Measurements from ENCODE around the gene TBC1D7.
A peak's percentile ranks its signal among the peaks of the same experiment; 100 is the strongest.

The TBC1D7 gene

GRCh38 chr6:13328076-13328874 lies at the start of gene TBC1D7:
TBC1D7 (minus strand) TSS chr6:13328537; CDS start chr6:13326898, 1,639 bp downstream.
- peak; percentile 89 to 91 for DNase-seq

DNA sequence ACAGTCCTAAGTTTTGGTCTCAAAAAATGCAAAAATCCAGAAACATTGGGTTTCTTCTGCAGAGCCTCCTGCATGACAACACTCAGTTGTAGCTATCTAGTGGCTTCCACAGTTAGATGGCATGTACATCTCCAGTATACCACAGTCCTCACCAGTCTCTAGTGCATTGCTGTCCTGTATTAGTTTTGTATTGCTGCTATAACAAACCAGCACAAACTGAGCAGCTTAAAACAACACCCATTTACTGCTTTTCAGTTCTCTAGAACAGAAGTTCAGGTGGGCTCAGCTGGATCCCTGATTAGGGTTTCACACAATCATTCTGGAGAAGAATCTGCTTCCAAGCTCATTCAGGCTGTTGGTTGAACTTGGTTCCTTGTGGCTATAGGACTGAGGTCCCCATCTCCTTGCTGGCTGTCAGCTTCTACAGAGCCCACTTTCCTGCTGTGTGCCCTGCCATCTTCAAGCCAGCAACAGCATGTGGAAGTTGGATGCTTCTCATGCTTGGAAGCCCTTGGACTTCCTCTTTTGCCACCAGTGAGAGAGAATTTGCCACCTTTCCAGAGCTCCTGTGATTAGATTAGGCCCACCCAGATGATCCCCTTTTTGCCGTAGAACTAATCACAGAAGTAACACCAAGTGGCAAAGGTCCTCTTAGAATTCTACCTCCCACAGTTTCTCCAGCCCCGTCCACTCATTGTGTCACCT lies 48.9 kb upstream of the TBC1D7 start:
- DNase-seq, result no peak

GRCh38 chr6:13375360-13375878 lies 47.1 kb upstream of the TBC1D7 start:
- no peak for DNase-seq

DNA sequence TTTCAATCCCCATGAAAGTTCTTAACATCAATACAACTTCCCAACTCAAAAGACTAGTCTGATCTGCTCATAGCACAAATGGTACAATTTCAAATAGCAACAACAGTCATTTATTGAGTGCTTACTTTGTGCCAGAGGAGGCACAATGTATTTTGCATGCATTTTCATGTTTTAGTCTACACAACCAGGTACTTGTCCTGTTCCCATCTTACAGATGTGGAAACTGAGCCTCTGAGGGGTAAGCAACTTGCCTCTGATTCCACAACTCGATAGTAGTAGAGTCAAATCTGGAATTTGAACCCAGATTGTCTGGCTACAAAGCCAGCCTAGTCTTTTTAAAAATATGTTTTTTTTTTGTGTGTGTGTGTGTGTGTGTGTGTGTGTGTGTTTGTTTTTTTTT lies 45.6 kb upstream of the TBC1D7 start:
- DNase-seq, result no peak

GRCh38 chr6:13373488-13373886 lies 45.1 kb upstream of the TBC1D7 start:
- DNase-seq, result no peak

- no peak for DNase-seq
These were observed 44.6 kb upstream of the TBC1D7 start for GRCh38 chr6:13372688-13373487.

- no peak for DNase-seq
These were observed 43.7 kb upstream of the TBC1D7 start for GRCh38 chr6:13372076-13372475.

GRCh38 chr6:13371421-13372072 lies 43.2 kb upstream of the TBC1D7 start:
- DNase-seq, result no peak

DNA sequence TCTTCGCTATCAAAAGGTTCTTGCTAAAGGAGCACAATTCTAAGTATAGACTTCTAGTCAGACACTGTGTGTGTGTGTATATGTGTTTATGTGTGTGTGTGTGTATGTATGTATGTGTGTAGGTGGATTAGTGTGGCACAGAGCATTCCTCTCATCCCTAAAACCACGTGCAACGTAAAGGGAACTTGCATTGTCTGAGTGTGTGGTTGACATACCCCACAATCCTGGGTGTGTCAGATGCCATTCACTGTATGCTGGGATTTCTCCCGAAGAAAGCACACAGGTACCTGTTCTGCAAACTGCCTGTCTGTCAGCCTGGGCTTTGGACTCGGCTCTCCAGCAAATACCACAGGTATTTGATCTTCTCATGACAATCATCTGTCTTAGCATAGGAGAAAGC lies 42.3 kb upstream of the TBC1D7 start:
- DNase-seq, result no peak

DNA sequence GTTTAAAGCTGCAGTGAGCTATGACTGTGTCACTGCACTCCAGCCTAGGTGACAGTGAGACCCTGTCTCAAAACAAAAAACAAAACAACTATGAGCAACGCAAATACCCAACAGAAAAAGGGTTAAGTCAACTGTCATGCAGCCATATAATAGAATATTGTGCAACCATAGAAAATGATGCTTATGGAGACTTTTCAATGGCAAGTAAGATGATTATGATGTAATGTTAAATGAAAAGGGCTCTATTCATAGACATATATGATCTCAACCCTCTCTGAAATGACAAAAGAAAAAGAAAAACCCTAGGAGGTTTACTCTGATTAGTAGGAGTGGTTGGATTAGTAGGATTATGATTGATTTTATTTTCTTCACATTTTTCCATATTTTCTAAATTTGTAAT lies 41.3 kb upstream of the TBC1D7 start:
- DNase-seq, result no peak

DNA sequence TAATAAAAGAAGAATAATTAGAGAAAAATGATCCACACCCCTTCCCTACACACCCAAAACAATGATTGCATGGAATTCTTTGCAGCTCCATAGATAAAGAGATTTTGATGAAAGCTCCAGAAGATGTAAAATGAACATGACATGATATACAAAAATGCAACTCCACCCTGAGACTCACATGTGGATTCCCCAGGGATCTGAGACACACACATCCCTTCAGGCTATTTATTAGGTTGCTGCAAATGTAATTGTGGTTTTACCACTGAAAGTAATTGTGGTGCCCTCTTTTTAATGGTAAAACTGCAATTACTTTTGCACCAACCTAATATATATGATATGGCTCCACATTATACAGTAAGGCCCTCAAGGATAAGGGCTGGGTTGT lies 40.4 kb upstream of the TBC1D7 start:
- no peak for DNase-seq

GRCh38 chr6:13368079-13368730 lies 39.9 kb upstream of the TBC1D7 start:
- DNase-seq, result no peak

- DNase-seq, result no peak
These were observed 39.1 kb upstream of the TBC1D7 start for GRCh38 chr6:13367396-13367795.

- DNase-seq, result no peak
These were observed 37.0 kb upstream of the TBC1D7 start for GRCh38 chr6:13365320-13365719.

DNA sequence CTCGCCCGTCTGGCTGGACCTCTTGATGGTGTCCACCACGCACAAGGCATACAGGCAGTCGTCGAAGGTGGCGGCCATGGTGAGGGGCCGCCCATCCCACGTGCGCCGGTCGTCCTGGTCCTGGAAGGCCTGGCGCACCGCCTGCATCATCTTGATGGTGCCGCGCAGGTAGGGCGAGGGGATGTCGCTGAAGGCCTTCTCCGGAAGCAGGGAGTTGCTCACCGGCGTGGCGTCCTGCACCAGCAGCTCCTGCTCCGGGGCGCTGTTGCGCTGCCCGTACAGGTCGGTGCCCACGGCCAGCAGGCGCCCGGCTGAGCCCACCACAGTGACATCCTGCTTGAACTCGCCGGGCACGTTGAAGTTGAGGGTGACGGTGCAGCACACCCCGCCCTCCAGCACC lies 36.5 kb upstream of the TBC1D7 start:
- no peak for DNase-seq

GRCh38 chr6:13362412-13362811 lies 34.1 kb upstream of the TBC1D7 start:
- DNase-seq, result no peak

GRCh38 chr6:13360671-13361540 lies 32.6 kb upstream of the TBC1D7 start:
- no peak for DNase-seq

GRCh38 chr6:13359287-13359686 lies 30.9 kb upstream of the TBC1D7 start:
- DNase-seq, result no peak

DNA sequence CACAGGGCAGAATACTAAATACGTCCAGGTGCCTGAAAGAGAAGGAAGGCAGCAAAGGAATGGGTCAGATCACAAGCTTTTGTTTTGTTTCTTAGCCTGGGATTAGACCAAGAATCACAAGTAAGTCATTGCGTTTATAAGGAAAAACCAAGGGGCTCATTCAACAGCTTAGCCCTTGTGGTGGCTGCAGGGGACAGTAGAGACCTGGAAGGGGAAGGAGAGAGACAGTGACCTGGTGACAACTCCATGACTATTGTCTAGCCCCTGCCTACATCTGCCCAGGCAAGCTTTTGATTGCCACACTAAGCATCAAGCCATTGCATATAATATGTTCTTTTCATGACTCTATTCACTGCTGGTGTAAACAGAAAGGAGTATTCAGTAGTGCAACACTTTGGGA lies 30.2 kb upstream of the TBC1D7 start:
- DNase-seq, result no peak

DNA sequence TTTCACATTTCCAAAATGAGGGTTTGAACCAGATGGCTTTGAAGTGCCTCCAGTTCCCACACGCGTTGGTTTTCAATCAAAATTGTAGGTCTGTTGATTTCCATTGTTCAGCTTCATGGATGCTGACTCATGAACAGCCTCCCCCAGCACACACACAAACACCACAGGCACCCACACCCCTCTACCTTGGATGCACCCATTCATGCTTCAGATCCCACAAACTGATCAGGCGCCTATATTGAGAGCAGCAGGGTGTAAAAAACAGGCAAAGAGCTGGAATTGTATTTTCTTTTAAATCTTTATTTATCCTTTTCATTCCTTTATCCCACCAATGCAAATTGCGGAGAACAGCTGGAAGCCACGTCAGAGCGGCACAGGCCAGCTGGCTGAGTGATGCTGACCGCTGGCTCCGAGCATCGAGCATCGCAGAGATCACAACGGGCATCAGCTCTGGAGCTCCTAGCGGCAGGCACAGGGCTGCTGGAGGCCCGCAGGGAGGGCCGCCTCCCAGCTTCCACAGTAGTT lies 29.3 kb upstream of the TBC1D7 start:
- no peak for DNase-seq

All from NCI-H187 (cell line).